Sigmoid colon (tissue), 7 donors: Measurements from ENCODE around the gene DCAF15. TPM values are rescaled to one million over a fixed set of nuclear protein-coding genes. Genes with fewer than 3 reads are reported as not detected.

Experiments
- DNase-seq: peaks from one replicate; pipeline ENCODE4 v3.0.0-alpha.2; 2019
- H3K27ac ChIP-seq, 4 donors: fragments of 200-600 bp; sonication (generic); one replicate each; pipeline ENCODE4 v1.5.1; 2016 to 2019; ENCODE audit warnings: mild to moderate bottlenecking in 1 of 4
- H3K27me3 ChIP-seq, 3 donors: fragments of 200-600 bp; sonication (generic); one replicate each; pipeline ENCODE4 v1.5.1; 2019; ENCODE audit warnings: mild to moderate bottlenecking in 1 of 3
- H3K36me3 ChIP-seq, 4 donors: fragments of 200-600 bp; sonication (generic); one replicate each; pipeline ENCODE4 v1.5.1; 2016 to 2019
- H3K4me1 ChIP-seq, 4 donors: fragments of 200-600 bp; sonication (generic); one replicate each; pipeline ENCODE4 v1.5.1; 2017 to 2019
- H3K4me3 ChIP-seq, 4 donors: fragments of 200-600 bp; sonication (generic); one replicate each; pipeline ENCODE4 v1.5.1; 2017 to 2019; ENCODE audit warnings: mild to moderate bottlenecking in 2 of 4, moderate library complexity in 1 of 4
- H3K9me3 ChIP-seq, 4 donors: fragments of 200-600 bp in 3 of 4; sonication (generic) in 3 of 4; one replicate each; pipeline versions ENCODE4 v1.5.1 to v1.6.1; 2013 to 2019
- EP300 ChIP-seq, 4 donors: sonication (generic); formaldehyde crosslinking; IDR thresholded peaks; one replicate each; pipeline ENCODE4 v1.6.1; 2017; ENCODE audit warnings: antibody characterized with exemption in 4 of 4
- POLR2A ChIP-seq, 2 donors: fragments of 450-650 bp; IDR thresholded peaks; one replicate each; pipeline ENCODE4 v1.6.1; 2016; ENCODE audit warnings: antibody characterized with exemption in 2 of 2, mild to moderate bottlenecking in 2 of 2, moderate library complexity in 2 of 2
- POLR2AphosphoS5 ChIP-seq, 4 donors: sonication (generic); formaldehyde crosslinking; IDR thresholded peaks; one replicate each; pipeline ENCODE4 v1.6.1; 2017; ENCODE audit warnings: antibody characterized with exemption in 4 of 4
- WGBS, 2 donors: extraction: QIAGEN DNeasy Blood & Tissue Kit; methylation state at CpG; one replicate each; pipeline ENCODE4 v1.1.7; 2013; 5-methylcytosine and 5-hydroxymethylcytosine counted together
- intact Hi-C: fragments of 100-400 bp; cut with DNase I; formaldehyde crosslinking; loops from one replicate; pipeline ENCODE4 v1.15.1; 2023
- polyA plus RNA-seq, 3 donors: library from polyadenylated mRNA; stranded (reverse); fragments of 200-250 nt; gene quantifications; one replicate each; pipeline ENCODE4 v1.2.3, GENCODE V29; 2013
- total RNA-seq, 4 donors: library from RNA; depleted of rRNA; stranded (reverse); fragments of >200 nt; gene quantifications; one replicate each; pipeline ENCODE4 v1.1.0, GENCODE V29; 2016
- TF ChIP-seq, protein P1 (sequence below), 4 experiments: fragments of 450-650 bp in 3 of 4; fragments of 200-600 bp in 1 of 4; IDR thresholded peaks; one replicate each; pipeline ENCODE4 v1.5.1; 2016 to 2019; ENCODE audit warnings: antibody characterized with exemption in 4 of 4, mild to moderate bottlenecking in 3 of 4, moderate library complexity in 2 of 4
- donor health status: healthy with polysubstance abuse.
- donor health status: Bipolar disorder and iron deficiency.
- donor health status: healthy.

The DCAF15 gene
- total and polyA plus RNA-seq, 7 donors: 7.9 to 46.2 (median 11.3) TPM

DNA sequence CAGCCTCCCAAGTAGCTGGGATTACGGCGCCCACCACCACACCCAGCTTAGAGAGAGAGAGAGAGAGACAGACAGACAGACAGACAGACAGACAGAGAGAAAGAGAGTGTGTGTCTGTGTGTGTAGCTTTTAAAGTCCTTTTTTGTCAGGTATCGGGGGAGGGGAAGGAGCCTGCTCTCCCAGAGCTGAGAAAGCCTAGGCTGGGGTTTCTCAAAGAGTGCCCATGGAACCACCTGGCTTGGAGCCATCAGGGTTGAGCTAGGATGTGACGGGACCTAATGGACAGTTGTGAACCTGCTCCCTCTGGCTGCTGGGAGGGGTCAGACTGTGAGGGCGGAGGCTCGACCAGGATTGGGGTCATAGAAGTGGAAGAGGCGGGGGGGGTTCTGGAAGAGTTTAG, 37.2 kb downstream of the DCAF15 start:
- Histone ChIP-seq H3K4me1 (peaks cover 0 to 20% (median 15%) of the 10 kb centered on the region in 4 donors), H3K4me3 (no peak overlapping the region), H3K9me3 (no peaks in the 10 kb centered on the region), H3K36me3 (peaks cover 0 to 27% (median 0%) of the 10 kb centered on the region in 4 donors), H3K27ac (no peak overlapping the region), H3K27me3 (no peaks in the 10 kb centered on the region)
- intact Hi-C loops: no loop called here
- TF ChIP-seq POLR2AphosphoS5 (IDR thresholded peaks at IDR 0.05) (no peak), POLR2A (IDR thresholded peaks at IDR 0.05) (no peak), EP300 (IDR thresholded peaks at IDR 0.05) (no peak)
- TF ChIP-seq, protein P1, sequence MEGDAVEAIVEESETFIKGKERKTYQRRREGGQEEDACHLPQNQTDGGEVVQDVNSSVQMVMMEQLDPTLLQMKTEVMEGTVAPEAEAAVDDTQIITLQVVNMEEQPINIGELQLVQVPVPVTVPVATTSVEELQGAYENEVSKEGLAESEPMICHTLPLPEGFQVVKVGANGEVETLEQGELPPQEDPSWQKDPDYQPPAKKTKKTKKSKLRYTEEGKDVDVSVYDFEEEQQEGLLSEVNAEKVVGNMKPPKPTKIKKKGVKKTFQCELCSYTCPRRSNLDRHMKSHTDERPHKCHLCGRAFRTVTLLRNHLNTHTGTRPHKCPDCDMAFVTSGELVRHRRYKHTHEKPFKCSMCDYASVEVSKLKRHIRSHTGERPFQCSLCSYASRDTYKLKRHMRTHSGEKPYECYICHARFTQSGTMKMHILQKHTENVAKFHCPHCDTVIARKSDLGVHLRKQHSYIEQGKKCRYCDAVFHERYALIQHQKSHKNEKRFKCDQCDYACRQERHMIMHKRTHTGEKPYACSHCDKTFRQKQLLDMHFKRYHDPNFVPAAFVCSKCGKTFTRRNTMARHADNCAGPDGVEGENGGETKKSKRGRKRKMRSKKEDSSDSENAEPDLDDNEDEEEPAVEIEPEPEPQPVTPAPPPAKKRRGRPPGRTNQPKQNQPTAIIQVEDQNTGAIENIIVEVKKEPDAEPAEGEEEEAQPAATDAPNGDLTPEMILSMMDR (IDR thresholded peaks at IDR 0.05): no peak
- no peak for DNase-seq
- WGBS, 2 donors: 86 to 91% methylated on average over 7 of the region's 7 CpGs

- intact Hi-C loops: no loop called here
- Histone ChIP-seq H3K36me3 (peaks cover 0 to 27% (median 0%) of the 10 kb centered on the region in 4 donors), H3K4me3 (no peak overlapping the region), H3K27me3 (no peaks in the 10 kb centered on the region), H3K27ac (no peak overlapping the region), H3K4me1 (peaks cover 0 to 20% (median 15%) of the 10 kb centered on the region in 4 donors), H3K9me3 (no peaks in the 10 kb centered on the region)
- TF ChIP-seq EP300 (IDR thresholded peaks at IDR 0.05): no peak
- no peak for TF ChIP-seq POLR2AphosphoS5 (IDR thresholded peaks at IDR 0.05)
- no peak for TF ChIP-seq POLR2A (IDR thresholded peaks at IDR 0.05)
- TF ChIP-seq, protein P1 (IDR thresholded peaks at IDR 0.05): no peak
- no peak for DNase-seq
- WGBS, 2 donors: 95 to 97% methylated on average over 8 of the region's 8 CpGs
These were observed 37.8 kb downstream of the DCAF15 start for GRCh38 chr19:13990085-13990484.

DNA sequence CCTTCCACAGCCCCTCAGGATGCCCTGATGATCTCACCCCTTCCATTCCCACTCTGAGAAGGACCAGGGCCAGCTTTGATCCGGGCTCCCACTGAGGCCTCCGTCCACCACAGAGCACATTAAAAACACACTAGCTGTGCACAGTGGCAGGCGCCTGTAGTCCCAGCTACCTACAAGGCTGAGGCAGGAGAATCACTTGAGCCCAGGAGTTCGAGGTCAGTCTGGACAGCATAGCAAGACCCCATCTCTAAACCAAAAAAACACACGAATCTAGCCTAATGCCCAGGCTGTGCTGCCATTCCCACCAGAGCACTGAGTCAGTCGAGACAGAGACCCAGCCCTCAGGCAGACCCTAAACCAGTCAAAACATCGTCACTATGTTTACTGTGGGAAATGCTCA, 39.7 kb downstream of the DCAF15 start:
- TF ChIP-seq, protein P1 (IDR thresholded peaks at IDR 0.05): no peak
- TF ChIP-seq POLR2AphosphoS5 (IDR thresholded peaks at IDR 0.05) (no peak), EP300 (IDR thresholded peaks at IDR 0.05) (no peak), POLR2A (IDR thresholded peaks at IDR 0.05) (no peak)
- intact Hi-C loops: no loop called here
- Histone ChIP-seq H3K27ac (no peak overlapping the region), H3K36me3 (peaks cover 0 to 27% (median 0%) of the 10 kb centered on the region in 4 donors), H3K4me1 (peaks cover 0 to 7% (median 4%) of the 10 kb centered on the region in 4 donors), H3K9me3 (no peaks in the 10 kb centered on the region), H3K4me3 (no peak overlapping the region), H3K27me3 (no peaks in the 10 kb centered on the region)
- no peak for DNase-seq
- WGBS, 2 donors: 93 to 95% methylated on average over 7 of the region's 7 CpGs

GRCh38 chr19:13993590-13994300, 41.4 kb downstream of the DCAF15 start:
- Histone ChIP-seq H3K9me3 (no peaks in the 10 kb centered on the region), H3K27ac (no peak overlapping the region), H3K27me3 (no peaks in the 10 kb centered on the region), H3K36me3 (peaks cover 0 to 29% (median under 1%) of the 10 kb centered on the region in 4 donors), H3K4me1 (no peaks in the 10 kb centered on the region), H3K4me3 (no peak overlapping the region)
- TF ChIP-seq POLR2A (IDR thresholded peaks at IDR 0.05): no peak
- no peak for TF ChIP-seq EP300 (IDR thresholded peaks at IDR 0.05)
- no peak for TF ChIP-seq POLR2AphosphoS5 (IDR thresholded peaks at IDR 0.05)
- TF ChIP-seq, protein P1 (IDR thresholded peaks at IDR 0.05): no peak
- intact Hi-C loops: no loop called here
- WGBS, 2 donors: 88 to 90% methylated on average over 22 of the region's 22 CpGs
- no peak for DNase-seq
